Tibial nerve (tissue), 4 donors: ENCODE measurements around the gene TDP2. TPM values are rescaled to one million over a fixed set of nuclear protein-coding genes. Genes with fewer than 3 reads are reported as not detected.

Experiments
- DNase-seq, 2 donors: peaks; one replicate each; pipeline ENCODE4 v3.0.0-alpha.2; 2019; ENCODE audit warnings: low spot score in 2 of 2
- H3K27ac ChIP-seq, 4 donors: fragments of 200-600 bp; sonication (generic) in 3 of 4; one replicate each; pipeline ENCODE4 v1.5.1; 2017 to 2019; ENCODE audit warnings: mild to moderate bottlenecking in 1 of 4
- H3K27me3 ChIP-seq, 2 donors: fragments of 200-600 bp; sonication (generic) in 1 of 2; one replicate each; pipeline versions ENCODE4 v1.5.1 to v1.6.0; 2017 to 2019
- H3K36me3 ChIP-seq, 3 donors: fragments of 200-600 bp; sonication (generic); one replicate each; pipeline ENCODE4 v1.5.1; 2018 to 2019
- H3K4me1 ChIP-seq, 4 donors: fragments of 200-600 bp; sonication (generic) in 3 of 4; one replicate each; pipeline ENCODE4 v1.5.1; 2017 to 2019
- H3K4me3 ChIP-seq, 4 donors: fragments of 200-600 bp; sonication (generic) in 3 of 4; one replicate each; pipeline ENCODE4 v1.5.1; 2017 to 2019; ENCODE audit warnings: mild to moderate bottlenecking in 1 of 4, moderate library complexity in 1 of 4
- H3K9me3 ChIP-seq, 4 donors: fragments of 200-600 bp; sonication (generic) in 3 of 4; one replicate each; pipeline ENCODE4 v1.5.1; 2017 to 2019
- CTCF ChIP-seq, 5 experiments: fragments of 200-600 bp in 3 of 5; fragments of 450-650 bp in 2 of 5; sonication (generic) in 3 of 5; IDR thresholded peaks; one replicate each; pipeline ENCODE4 v1.5.1; 2016 to 2019; ENCODE audit warnings: antibody characterized with exemption in 5 of 5, mild to moderate bottlenecking in 3 of 5, moderate library complexity in 2 of 5
- EP300 ChIP-seq, 2 donors: sonication (generic); formaldehyde crosslinking; IDR thresholded peaks; one replicate each; pipeline ENCODE4 v1.6.1; 2017; ENCODE audit warnings: antibody characterized with exemption in 2 of 2, mild to moderate bottlenecking in 1 of 2
- POLR2A ChIP-seq, 2 donors: fragments of 450-650 bp; IDR thresholded peaks; one replicate each; pipeline ENCODE4 v1.6.1; 2017; ENCODE audit warnings: antibody characterized with exemption in 2 of 2, mild to moderate bottlenecking in 2 of 2, moderate library complexity in 2 of 2
- WGBS, 2 donors: methylation state at CpG; one replicate each; pipeline ENCODE4 v1.1.5; 2018; 5-methylcytosine and 5-hydroxymethylcytosine counted together
- total RNA-seq, 4 donors: library from RNA; depleted of rRNA; stranded (reverse); fragments of >200 nt; gene quantifications; one replicate each; pipeline ENCODE4 v1.1.0, GENCODE V29; 2016

The TDP2 gene
- total RNA-seq, 4 donors from 2014 or later, result 24.9 to 32.0 (median 31.3) TPM

GRCh38 chr6:24694198-24694597, 27.5 kb upstream of the TDP2 start:
- TF ChIP-seq EP300 (IDR thresholded peaks at IDR 0.05) (no peak), CTCF (IDR thresholded peaks at IDR 0.05) (no peak), POLR2A (IDR thresholded peaks at IDR 0.05) (no peak)
- 83 to 100% methylated on average over 1 of the region's 1 CpG for WGBS, 2 donors

GRCh38 chr6:24692848-24693592, 26.3 kb upstream of the TDP2 start:
- no peak for TF ChIP-seq POLR2A (IDR thresholded peaks at IDR 0.05)
- no peak for TF ChIP-seq CTCF (IDR thresholded peaks at IDR 0.05)
- TF ChIP-seq EP300 (IDR thresholded peaks at IDR 0.05), result no peak
- Histone ChIP-seq H3K27me3 (no peaks in the 10 kb centered on the region), H3K9me3 (no peaks in the 10 kb centered on the region), H3K4me1 (peaks cover 0 to 9% (median 0%) of the 10 kb centered on the region in 4 donors), H3K27ac (no peak overlapping the region), H3K4me3 (no peak overlapping the region), H3K36me3 (peaks cover 0 to 3% (median 0%) of the 10 kb centered on the region in 3 donors)
- 86 to 87% methylated on average over 2 of the region's 2 CpGs for WGBS, 2 donors
- no peak for DNase-seq

More at GRCh38 chr6:24694198-24694597, 27.5 kb upstream of the TDP2 start:
- no peak for DNase-seq
- Histone ChIP-seq H3K4me3 (no peak overlapping the region), H3K27me3 (no peaks in the 10 kb centered on the region), H3K9me3 (no peaks in the 10 kb centered on the region), H3K36me3 (no peaks in the 10 kb centered on the region), H3K27ac (no peak overlapping the region), H3K4me1 (peaks cover 0 to 9% (median 0%) of the 10 kb centered on the region in 4 donors)

- no peak for DNase-seq
- no peak for TF ChIP-seq CTCF (IDR thresholded peaks at IDR 0.05)
- no peak for TF ChIP-seq POLR2A (IDR thresholded peaks at IDR 0.05)
- TF ChIP-seq EP300 (IDR thresholded peaks at IDR 0.05), result no peak
Observed at GRCh38 chr6:24692415-24692814, 25.7 kb upstream of the TDP2 start.

GRCh38 chr6:24692003-24692402, 25.3 kb upstream of the TDP2 start:
- H3K27ac ChIP-seq, result no peak overlapping the region
- H3K4me3 ChIP-seq, result no peak overlapping the region
- DNase-seq, result no peak
- no peaks in the 10 kb centered on the region for H3K9me3 ChIP-seq
- H3K36me3 ChIP-seq, result peaks cover 0 to 3% (median 0%) of the 10 kb centered on the region in 3 donors
- TF ChIP-seq CTCF (IDR thresholded peaks at IDR 0.05), result no peak
- TF ChIP-seq POLR2A (IDR thresholded peaks at IDR 0.05), result no peak
- TF ChIP-seq EP300 (IDR thresholded peaks at IDR 0.05), result no peak
- 23 to 36% methylated on average over 4 of the region's 4 CpGs for WGBS, 2 donors
- H3K27me3 ChIP-seq, result no peaks in the 10 kb centered on the region
- peaks cover 0 to 9% (median 0%) of the 10 kb centered on the region in 4 donors for H3K4me1 ChIP-seq

More at GRCh38 chr6:24692415-24692814, 25.7 kb upstream of the TDP2 start:
- Histone ChIP-seq H3K4me3 (no peak overlapping the region), H3K9me3 (no peaks in the 10 kb centered on the region), H3K27me3 (no peaks in the 10 kb centered on the region), H3K36me3 (peaks cover 0 to 3% (median 0%) of the 10 kb centered on the region in 3 donors), H3K4me1 (peaks cover 0 to 9% (median 0%) of the 10 kb centered on the region in 4 donors), H3K27ac (no peak overlapping the region)
- WGBS, 2 donors, result 59 to 63% methylated on average over 3 of the region's 3 CpGs

- TF ChIP-seq EP300 (IDR thresholded peaks at IDR 0.05), result no peak
- TF ChIP-seq POLR2A (IDR thresholded peaks at IDR 0.05), result no peak
- no peak for TF ChIP-seq CTCF (IDR thresholded peaks at IDR 0.05)
- Histone ChIP-seq H3K27ac (no peak overlapping the region), H3K4me1 (peaks cover 0 to 9% (median 0%) of the 10 kb centered on the region in 4 donors), H3K27me3 (no peaks in the 10 kb centered on the region), H3K4me3 (no peak overlapping the region), H3K36me3 (peaks cover 0 to 3% (median 0%) of the 10 kb centered on the region in 3 donors), H3K9me3 (no peaks in the 10 kb centered on the region)
- no peak for DNase-seq
- 81 to 87% methylated on average over 3 of the region's 3 CpGs for WGBS, 2 donors
Observed at GRCh38 chr6:24691550-24691949, 24.9 kb upstream of the TDP2 start.
